Gastrocnemius medialis (tissue), 4 donors: ENCODE data around the gene CDCA8. TPM values are rescaled to one million over a fixed set of nuclear protein-coding genes. Genes with fewer than 3 reads are reported as not detected.
"Not testable (repeated sequence)": the region's sequence is repeated elsewhere in the genome, so short reads cannot be mapped to it uniquely, and the experiment has no call there.

ENCODE experiments used
- ATAC-seq, 2 donors: fragments of 150-250 bp; one replicate each; pipeline ENCODE4 v1.9.1; 2016
- DNase-seq, 2 donors: peaks; one replicate each; pipeline ENCODE4 v3.0.0-alpha.2; 2019
- H3K27ac ChIP-seq, 4 donors: fragments of 200-600 bp; sonication (generic); 1 replicate in 1 of 4; 2 replicates in 3 of 4; pipeline ENCODE4 v1.5.1; 2016 to 2018; ENCODE audit warnings: mild to moderate bottlenecking in 2 of 4, moderate library complexity in 1 of 4
- H3K27me3 ChIP-seq, 3 donors: fragments of 200-600 bp; sonication (generic) in 2 of 3; 1 replicate in 1 of 3; 2 replicates in 2 of 3; pipeline versions ENCODE4 v1.5.1 to v1.6.0; 2016 to 2019; ENCODE audit warnings: mild to moderate bottlenecking in 1 of 3, moderate library complexity in 1 of 3
- H3K36me3 ChIP-seq, 2 donors: fragments of 200-600 bp; sonication (generic) in 1 of 2; one replicate each; pipeline ENCODE4 v1.5.1; 2017 to 2018
- H3K4me1 ChIP-seq, 2 donors: fragments of 200-600 bp; sonication (generic) in 1 of 2; one replicate each; pipeline ENCODE4 v1.5.1; 2016 to 2017; ENCODE audit warnings: mild to moderate bottlenecking in 2 of 2
- H3K4me3 ChIP-seq, 4 donors: fragments of 200-600 bp; sonication (generic) in 3 of 4; 1 replicate in 1 of 4; 2 replicates in 3 of 4; pipeline ENCODE4 v1.5.1; 2016 to 2019; ENCODE audit warnings: mild to moderate bottlenecking in 2 of 4
- H3K9me3 ChIP-seq, 3 donors: fragments of 200-600 bp; sonication (generic) in 2 of 3; 1 replicate in 1 of 3; 2 replicates in 2 of 3; pipeline ENCODE4 v1.5.1; 2016 to 2019
- POLR2A ChIP-seq, 2 donors: fragments of 450-650 bp; IDR thresholded peaks; one replicate each; pipeline ENCODE4 v1.6.1; 2017; ENCODE audit warnings: antibody characterized with exemption in 2 of 2, mild to moderate bottlenecking in 2 of 2, moderate library complexity in 2 of 2
- in situ Hi-C, 4 donors: fragments of 200-750 bp; cut with MboI; loops; one replicate each; pipeline versions ENCODE4 v1.15.0 to v1.8.0; 2017; ENCODE audit warnings: low sequenced_read_pairs in 4 of 4
- intact Hi-C: fragments of 100-400 bp; cut with DNase I; formaldehyde crosslinking; loops from one replicate; pipeline ENCODE4 v1.15.1; 2023; ENCODE audit warnings: low total_unique reads
- total RNA-seq, 4 donors: library from RNA; depleted of rRNA; stranded (reverse); fragments of >200 nt; gene quantifications; one replicate each; pipeline versions ENCODE4 v1.1.0 to v1.2.3, GENCODE V29; 2016
- TF ChIP-seq, protein P1 (sequence below), 5 experiments: fragments of 450-650 bp in 3 of 5; fragments of 200-600 bp in 2 of 5; sonication (generic) in 2 of 5; IDR thresholded peaks in 4 of 5; conservative IDR thresholded peaks in 1 of 5; 1 replicate in 4 of 5; 2 replicates in 1 of 5; pipeline ENCODE4 v1.5.1; 2016 to 2019; ENCODE audit warnings: antibody characterized with exemption in 5 of 5, mild to moderate bottlenecking in 3 of 5, moderate library complexity in 3 of 5

Gene CDCA8
- total RNA-seq, 4 donors from 2014 or later = 0.46 to 1.5 (median 0.60) TPM; not detected in 1

DNA sequence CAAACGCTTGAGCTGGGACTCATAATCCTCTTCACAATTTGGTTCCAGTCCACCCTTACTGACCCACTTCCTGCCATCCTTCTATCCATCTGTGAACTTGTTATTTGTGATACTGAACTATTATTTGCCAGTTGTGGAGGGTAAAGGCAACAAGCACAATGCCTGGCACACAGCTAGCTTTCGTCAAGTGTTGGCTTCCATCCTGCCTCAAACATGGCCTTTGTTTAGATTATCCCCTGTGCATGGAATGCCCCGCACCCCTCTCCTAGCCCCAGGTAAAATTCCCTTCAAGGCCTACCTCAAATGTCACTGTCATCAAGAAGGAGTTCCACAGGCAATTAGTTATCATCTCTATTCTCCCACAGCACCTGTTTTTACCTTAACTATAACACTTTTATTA, 11.4 kb upstream of the CDCA8 start:
- DNase-seq (no peak), ATAC-seq (no peak)
- Histone ChIP-seq H3K27ac (no peak overlapping the region), H3K4me3 (no peak overlapping the region), H3K27me3 (no peaks in the 10 kb centered on the region), H3K4me1 (no peaks in the 10 kb centered on the region), H3K9me3 (no peaks in the 10 kb centered on the region), H3K36me3 (peaks cover 0 to 52% of the 10 kb centered on the region in 2 donors)
- intact Hi-C loops (no loop called here), in situ Hi-C loops (loop anchor here (5.0 to 10.0 kb wide), 3 partner anchors 79 to 226 kb away; partner anchors contain the start of gene GNL2 (in 2 of the 4))
- no peak for TF ChIP-seq POLR2A (IDR thresholded peaks at IDR 0.05)
- TF ChIP-seq, protein P1, sequence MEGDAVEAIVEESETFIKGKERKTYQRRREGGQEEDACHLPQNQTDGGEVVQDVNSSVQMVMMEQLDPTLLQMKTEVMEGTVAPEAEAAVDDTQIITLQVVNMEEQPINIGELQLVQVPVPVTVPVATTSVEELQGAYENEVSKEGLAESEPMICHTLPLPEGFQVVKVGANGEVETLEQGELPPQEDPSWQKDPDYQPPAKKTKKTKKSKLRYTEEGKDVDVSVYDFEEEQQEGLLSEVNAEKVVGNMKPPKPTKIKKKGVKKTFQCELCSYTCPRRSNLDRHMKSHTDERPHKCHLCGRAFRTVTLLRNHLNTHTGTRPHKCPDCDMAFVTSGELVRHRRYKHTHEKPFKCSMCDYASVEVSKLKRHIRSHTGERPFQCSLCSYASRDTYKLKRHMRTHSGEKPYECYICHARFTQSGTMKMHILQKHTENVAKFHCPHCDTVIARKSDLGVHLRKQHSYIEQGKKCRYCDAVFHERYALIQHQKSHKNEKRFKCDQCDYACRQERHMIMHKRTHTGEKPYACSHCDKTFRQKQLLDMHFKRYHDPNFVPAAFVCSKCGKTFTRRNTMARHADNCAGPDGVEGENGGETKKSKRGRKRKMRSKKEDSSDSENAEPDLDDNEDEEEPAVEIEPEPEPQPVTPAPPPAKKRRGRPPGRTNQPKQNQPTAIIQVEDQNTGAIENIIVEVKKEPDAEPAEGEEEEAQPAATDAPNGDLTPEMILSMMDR (IDR thresholded peaks at IDR 0.05 in 4 of 5, conservative IDR thresholded peaks at IDR 0.05 in 1 of 5) = no peak

DNA sequence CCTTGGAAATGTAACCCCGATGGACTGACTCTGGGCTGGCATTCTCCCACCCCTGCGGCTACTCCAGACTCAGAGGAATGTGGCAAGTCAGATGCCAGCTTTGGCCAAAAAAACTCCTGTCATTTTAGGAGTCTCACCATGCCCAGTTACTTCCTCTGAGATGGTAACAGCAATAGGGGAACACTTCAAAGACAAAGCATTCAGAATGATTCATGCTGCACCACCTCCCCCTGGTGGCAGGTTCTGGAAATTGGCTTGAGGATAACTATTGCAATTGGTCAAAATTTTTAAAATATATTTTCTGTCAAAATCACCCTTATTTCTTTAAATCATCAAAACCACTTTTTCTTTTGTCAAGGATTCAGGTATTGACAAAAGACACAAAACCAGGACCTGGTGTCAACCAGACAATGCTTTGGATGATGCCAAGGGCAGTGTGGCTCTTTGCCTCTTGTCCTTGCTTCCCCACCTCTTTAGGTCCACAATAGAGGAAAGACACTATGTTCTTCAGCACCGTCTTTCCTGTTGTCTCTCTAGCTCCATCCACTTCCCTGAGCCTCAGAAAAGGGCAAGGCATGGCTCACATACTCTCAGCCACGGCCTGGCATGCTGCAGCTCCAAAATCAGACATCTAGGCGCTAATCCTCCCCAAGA, 9.9 kb upstream of the CDCA8 start:
- intact Hi-C loops = loop anchor here (1.0 kb wide), 1 partner anchor 227 kb away; no protein-coding TSS in a partner anchor
- no peaks in the 10 kb centered on the region for H3K9me3 ChIP-seq
- H3K4me3 ChIP-seq = no peak overlapping the region
- in situ Hi-C loops = loop anchor here (5.0 to 10.0 kb wide), 3 partner anchors 80 to 228 kb away; partner anchors contain the start of gene GNL2 (in 2 of the 4)
- H3K36me3 ChIP-seq = peaks cover 0 to 67% of the 10 kb centered on the region in 2 donors
- no peak overlapping the region for H3K27ac ChIP-seq
- DNase-seq (peak in 1 of 2 donors; percentile 46), ATAC-seq (peak in 1 of 2 donors; percentile 72)
- no peaks in the 10 kb centered on the region for H3K4me1 ChIP-seq
- TF ChIP-seq, protein P1 (IDR thresholded peaks at IDR 0.05 in 4 of 5, conservative IDR thresholded peaks at IDR 0.05 in 1 of 5) = peak; percentile 58 to 82 (median 72)
- no peak for TF ChIP-seq POLR2A (IDR thresholded peaks at IDR 0.05)
- no peaks in the 10 kb centered on the region for H3K27me3 ChIP-seq

DNA sequence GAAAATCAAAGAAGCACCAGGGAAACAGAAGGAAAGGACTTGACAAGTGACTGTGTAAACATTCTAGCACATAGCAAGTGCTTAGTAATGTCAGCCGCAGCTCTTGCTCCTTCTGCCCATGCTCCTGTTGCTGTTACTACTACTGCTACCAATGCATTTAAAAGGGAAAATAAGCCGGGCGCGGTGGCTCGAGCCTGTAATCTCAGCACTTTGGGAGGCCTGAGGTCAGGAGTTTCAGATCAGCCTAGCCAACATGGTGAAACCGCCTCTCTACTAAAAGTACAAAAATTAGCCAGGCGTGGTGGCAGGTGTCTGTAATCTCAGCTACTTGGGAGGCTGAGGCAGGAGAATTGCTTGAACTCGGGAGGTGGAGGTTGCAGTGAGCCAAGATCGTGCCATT, 8.1 kb upstream of the CDCA8 start:
- H3K9me3 ChIP-seq, H3K27ac ChIP-seq, DNase-seq, H3K27me3 ChIP-seq, ATAC-seq, H3K4me3 ChIP-seq, intact Hi-C loops: not testable (repeated sequence)
- Histone ChIP-seq H3K36me3 (peaks cover 0 to 77% of the 10 kb centered on the region in 2 donors), H3K4me1 (peaks cover 4 to 10% of the 10 kb centered on the region in 2 donors)
- in situ Hi-C loops = loop anchor here (5.0 to 10.0 kb wide), 3 partner anchors 82 to 229 kb away; partner anchors contain the start of gene GNL2 (in 2 of the 4)

DNA sequence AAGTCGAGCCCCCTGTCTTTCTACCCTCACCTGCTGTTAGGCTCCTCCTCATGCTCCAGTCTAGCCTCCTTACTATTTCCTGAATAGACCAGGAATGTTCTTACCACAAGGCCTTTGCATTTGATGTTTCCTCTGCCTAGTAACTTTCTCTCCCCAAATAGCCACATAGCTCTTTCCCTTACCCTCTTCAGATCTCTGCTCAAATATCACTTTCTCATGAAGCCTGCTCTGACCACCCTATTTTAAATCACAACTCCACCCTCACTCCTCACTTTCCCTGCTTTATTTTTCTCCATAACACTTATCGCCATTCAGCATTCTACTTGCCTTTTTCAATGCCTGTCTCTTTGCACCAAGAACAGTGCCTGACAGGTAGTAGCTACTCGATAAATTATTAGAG, 6.6 kb upstream of the CDCA8 start:
- no peak for DNase-seq
- Histone ChIP-seq H3K27ac (no peak overlapping the region), H3K36me3 (peaks cover 0 to 73% of the 10 kb centered on the region in 2 donors), H3K4me1 (peaks cover 12 to 17% of the 10 kb centered on the region in 2 donors), H3K27me3 (no peaks in the 10 kb centered on the region), H3K4me3 (no peak overlapping the region), H3K9me3 (no peaks in the 10 kb centered on the region)
- no peak for TF ChIP-seq POLR2A (IDR thresholded peaks at IDR 0.05)
- TF ChIP-seq, protein P1 (IDR thresholded peaks at IDR 0.05 in 4 of 5, conservative IDR thresholded peaks at IDR 0.05 in 1 of 5) = no peak
- intact Hi-C loops = no loop called here
- in situ Hi-C loops = loop anchor here (10.0 kb wide), 2 partner anchors 91 to 231 kb away; partner anchors contain the start of gene GNL2 (in 2 of the 4)
- ATAC-seq = no peak

DNA sequence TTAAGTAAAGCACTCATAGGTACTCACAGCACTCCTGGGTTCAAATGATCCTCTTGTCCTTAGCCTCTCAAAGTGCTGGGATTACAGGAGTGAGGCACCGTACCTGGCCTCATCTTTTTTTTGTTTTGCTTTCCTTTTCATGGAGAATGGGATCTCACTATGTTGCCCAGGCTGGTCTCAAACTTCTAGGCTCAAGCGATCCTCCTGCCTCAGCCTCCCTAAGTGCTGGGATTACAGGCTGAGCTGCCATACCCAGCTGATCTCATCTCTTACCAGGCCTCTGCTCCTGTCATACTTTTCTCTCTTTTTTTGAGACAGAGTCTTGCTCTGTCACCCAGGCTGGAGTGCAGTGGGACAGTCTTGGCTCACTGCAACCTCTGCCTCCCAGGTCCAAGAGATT, 4.6 kb upstream of the CDCA8 start:
- intact Hi-C loops, DNase-seq, ATAC-seq, H3K9me3 ChIP-seq, H3K4me3 ChIP-seq, H3K27me3 ChIP-seq, H3K27ac ChIP-seq: not testable (repeated sequence)
- in situ Hi-C loops = loop anchor here (10.0 kb wide), 2 partner anchors 93 to 233 kb away; partner anchors contain the start of gene GNL2 (in 2 of the 4)
- H3K4me1 ChIP-seq = peaks cover 25 to 27% of the 10 kb centered on the region in 2 donors
- H3K36me3 ChIP-seq = peaks cover 0 to 54% of the 10 kb centered on the region in 2 donors
